GM13977 (cell line): ENCODE data around the gene PKIB.

Experiments used
- DNase-seq: peaks from one replicate; pipeline ENCODE4 v3.0.0; 2012; ENCODE audit warnings: low spot score
- in situ Hi-C: fragments of 300-500 bp; cut with MboI; formaldehyde crosslinking; loops from one replicate; pipeline ENCODE4 v1.12.0; 2022; ENCODE audit warnings: low sequenced_read_pairs, low pct_unique_long_range_greater_than_20kb, mixed read lengths, inconsistent platforms; ENCODE audit not compliant: unreplicated experiment
- TF ChIP-seq, protein P1 (sequence below): IDR thresholded peaks from 2 replicates; pipeline ENCODE4 v1.5.1; 2012; ENCODE audit warnings: mild to moderate bottlenecking, control low read depth; ENCODE audit not compliant: insufficient read depth; ENCODE audit errors: extremely low read depth, missing control alignments

The PKIB gene

GRCh38 chr6:122654012-122654411 is 43.8 kb downstream of the PKIB start:
- in situ Hi-C loops = no loop called here
- TF ChIP-seq, protein P1, sequence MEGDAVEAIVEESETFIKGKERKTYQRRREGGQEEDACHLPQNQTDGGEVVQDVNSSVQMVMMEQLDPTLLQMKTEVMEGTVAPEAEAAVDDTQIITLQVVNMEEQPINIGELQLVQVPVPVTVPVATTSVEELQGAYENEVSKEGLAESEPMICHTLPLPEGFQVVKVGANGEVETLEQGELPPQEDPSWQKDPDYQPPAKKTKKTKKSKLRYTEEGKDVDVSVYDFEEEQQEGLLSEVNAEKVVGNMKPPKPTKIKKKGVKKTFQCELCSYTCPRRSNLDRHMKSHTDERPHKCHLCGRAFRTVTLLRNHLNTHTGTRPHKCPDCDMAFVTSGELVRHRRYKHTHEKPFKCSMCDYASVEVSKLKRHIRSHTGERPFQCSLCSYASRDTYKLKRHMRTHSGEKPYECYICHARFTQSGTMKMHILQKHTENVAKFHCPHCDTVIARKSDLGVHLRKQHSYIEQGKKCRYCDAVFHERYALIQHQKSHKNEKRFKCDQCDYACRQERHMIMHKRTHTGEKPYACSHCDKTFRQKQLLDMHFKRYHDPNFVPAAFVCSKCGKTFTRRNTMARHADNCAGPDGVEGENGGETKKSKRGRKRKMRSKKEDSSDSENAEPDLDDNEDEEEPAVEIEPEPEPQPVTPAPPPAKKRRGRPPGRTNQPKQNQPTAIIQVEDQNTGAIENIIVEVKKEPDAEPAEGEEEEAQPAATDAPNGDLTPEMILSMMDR = no peak
- DNase-seq = no peak

- no peak for DNase-seq
- TF ChIP-seq, protein P1 = no peak
- in situ Hi-C loops = no loop called here
Measured at GRCh38 chr6:122657601-122658000, 47.4 kb downstream of the PKIB start.

DNA sequence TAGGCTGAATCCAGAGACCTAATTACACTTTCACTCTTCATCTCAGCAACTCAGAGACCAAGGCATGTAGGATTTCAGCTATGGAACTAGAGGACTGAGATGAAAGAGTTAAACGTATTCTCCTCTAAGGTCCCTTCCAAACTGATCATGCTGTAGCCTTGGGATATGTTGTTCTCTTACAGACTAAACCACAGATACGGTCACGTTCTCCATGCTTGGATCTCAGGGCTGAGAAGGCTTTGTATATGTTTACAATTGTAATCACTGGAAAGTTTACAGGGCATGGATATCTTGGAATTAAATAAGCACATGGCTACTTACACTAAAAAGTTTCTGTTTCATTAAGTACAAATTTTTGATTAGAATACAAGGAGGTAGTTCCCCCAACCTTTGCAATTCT is 50.1 kb downstream of the PKIB start:
- in situ Hi-C loops = no loop called here
- no peak for DNase-seq
- TF ChIP-seq, protein P1 = no peak

DNA sequence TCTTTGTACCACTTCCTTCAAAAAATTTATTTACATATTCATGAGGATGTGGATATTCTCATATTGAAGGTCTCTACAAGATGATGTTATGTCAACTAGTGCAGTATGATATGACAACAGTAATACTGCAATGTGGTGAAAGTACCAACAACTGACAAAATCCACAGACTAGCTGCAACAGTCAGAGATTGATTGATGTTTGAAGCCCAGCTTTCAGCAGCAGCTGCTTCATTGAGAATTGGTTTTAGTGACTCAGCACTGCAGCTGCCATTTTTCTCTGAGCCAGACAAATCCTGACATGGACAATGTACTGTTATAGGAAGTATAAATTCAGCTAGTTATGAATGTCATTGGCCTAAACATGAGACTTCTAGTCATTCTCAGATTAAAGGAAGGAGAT is 53.8 kb downstream of the PKIB start:
- TF ChIP-seq, protein P1 = no peak
- DNase-seq = no peak
- in situ Hi-C loops = no loop called here

- TF ChIP-seq, protein P1 = no peak
- no peak for DNase-seq
- in situ Hi-C loops = no loop called here
Measured at GRCh38 chr6:122665929-122666328, 55.7 kb downstream of the PKIB start.

- DNase-seq = no peak
- in situ Hi-C loops = no loop called here
- TF ChIP-seq, protein P1 = no peak
Measured at GRCh38 chr6:122666418-122666817, 56.2 kb downstream of the PKIB start.

DNA sequence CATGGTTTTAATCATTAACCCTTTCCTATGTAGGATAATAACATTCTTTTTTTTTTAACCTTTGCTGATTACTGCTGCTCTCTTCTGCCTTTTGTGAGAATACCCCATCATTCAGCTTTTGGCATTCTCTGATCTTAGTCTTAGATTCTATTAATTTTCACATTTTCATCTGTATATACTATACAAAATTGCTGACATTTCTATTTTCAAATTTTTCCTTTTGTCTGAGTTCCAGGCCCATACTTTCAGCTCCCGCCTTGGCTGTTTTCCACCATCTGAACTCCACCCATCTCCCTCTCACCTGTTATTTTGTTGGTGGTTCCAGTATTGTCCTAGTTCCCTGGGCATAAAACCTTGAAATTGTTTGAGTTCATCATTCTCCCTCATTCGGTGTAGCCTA is 59.2 kb downstream of the PKIB start:
- no peak for DNase-seq
- in situ Hi-C loops = no loop called here
- TF ChIP-seq, protein P1 = no peak
